ENCODE data around the gene RPL32.
A peak's percentile ranks its signal among the peaks of the same experiment; 100 is the strongest.

The RPL32 gene

GRCh38 chr3:12841149-12841969, at the start of gene RPL32:
Gene RPL32 (minus strand): TSS chr3:12841565. CDS start chr3:12840237, 1,328 bp downstream.
- peak within 1 kb of the TSS; percentile 98 for H3K4me3 ChIP-seq (ENCODE audit: low read length)
- TF ChIP-seq CTCF (conservative IDR thresholded peaks at IDR 0.05; ENCODE audit: low read length): peak; percentile 79
- peak; percentile 97 for DNase-seq (ENCODE audit: low read depth)

- no peak for TF ChIP-seq CTCF (conservative IDR thresholded peaks at IDR 0.05; ENCODE audit: low read length)
- H3K4me3 ChIP-seq (ENCODE audit: low read length): no peak overlapping the region
- DNase-seq (ENCODE audit: low read depth): no peak
These were observed 49.4 kb upstream of the RPL32 start for GRCh38 chr3:12890610-12891390.

GRCh38 chr3:12886736-12887135, 45.4 kb upstream of the RPL32 start:
- H3K4me3 ChIP-seq (ENCODE audit: low read length): no peak overlapping the region
- no peak for TF ChIP-seq CTCF (conservative IDR thresholded peaks at IDR 0.05; ENCODE audit: low read length)
- no peak for DNase-seq (ENCODE audit: low read depth)

GRCh38 chr3:12886106-12886679, 44.8 kb upstream of the RPL32 start:
- TF ChIP-seq CTCF (conservative IDR thresholded peaks at IDR 0.05; ENCODE audit: low read length): no peak
- no peak for DNase-seq (ENCODE audit: low read depth)
- no peak overlapping the region for H3K4me3 ChIP-seq (ENCODE audit: low read length)

- no peak for TF ChIP-seq CTCF (conservative IDR thresholded peaks at IDR 0.05; ENCODE audit: low read length)
- DNase-seq (ENCODE audit: low read depth): no peak
- H3K4me3 ChIP-seq (ENCODE audit: low read length): no peak overlapping the region
These were observed 44.2 kb upstream of the RPL32 start for GRCh38 chr3:12885583-12885930.

- H3K4me3 ChIP-seq (ENCODE audit: low read length): no peak overlapping the region
- no peak for DNase-seq (ENCODE audit: low read depth)
- no peak for TF ChIP-seq CTCF (conservative IDR thresholded peaks at IDR 0.05; ENCODE audit: low read length)
These were observed 43.6 kb upstream of the RPL32 start for GRCh38 chr3:12884790-12885582.

Data from AG10803 (cell line).